Stimulated activated CD4-positive, alpha-beta T cell treated with anti-CD3 and anti-CD28 coated beads, Interleukin-12 subunit alpha, Interleukin-12 subunit beta, amount 100 ng/mL, for 4 hours (primary cell): ENCODE data around the gene MARVELD3.
"Not testable (repeated sequence)": the region's sequence is repeated elsewhere in the genome, so short reads cannot be mapped to it uniquely, and the experiment has no call there.

Experiments used
- DNase-seq: peaks from one replicate; pipeline ENCODE4 v3.0.0-alpha.2; 2020

MARVELD3 gene

GRCh38 chr16:71672803-71673581 lies 47.0 kb downstream of the MARVELD3 start:
- no peak for DNase-seq

DNA sequence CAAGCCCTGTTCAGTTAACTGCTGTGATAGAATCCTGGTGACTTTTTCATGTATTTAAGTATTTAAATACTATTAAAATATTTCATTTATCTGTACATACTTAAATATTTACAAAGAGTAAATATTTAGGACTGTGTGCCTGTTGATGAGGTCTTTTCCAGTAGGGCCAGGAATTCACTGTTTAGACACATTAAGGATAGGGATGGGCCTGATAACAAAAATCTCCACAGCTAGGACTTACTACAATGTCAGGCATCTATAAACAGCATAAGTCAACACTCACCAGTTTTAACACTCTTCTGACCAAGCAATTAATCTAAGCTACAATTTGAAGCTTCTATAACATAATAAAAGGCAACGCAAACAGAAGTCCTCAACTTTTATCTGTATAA lies 47.6 kb downstream of the MARVELD3 start:
- DNase-seq: no peak

GRCh38 chr16:71674229-71674628 lies 48.2 kb downstream of the MARVELD3 start:
- no peak for DNase-seq

DNA sequence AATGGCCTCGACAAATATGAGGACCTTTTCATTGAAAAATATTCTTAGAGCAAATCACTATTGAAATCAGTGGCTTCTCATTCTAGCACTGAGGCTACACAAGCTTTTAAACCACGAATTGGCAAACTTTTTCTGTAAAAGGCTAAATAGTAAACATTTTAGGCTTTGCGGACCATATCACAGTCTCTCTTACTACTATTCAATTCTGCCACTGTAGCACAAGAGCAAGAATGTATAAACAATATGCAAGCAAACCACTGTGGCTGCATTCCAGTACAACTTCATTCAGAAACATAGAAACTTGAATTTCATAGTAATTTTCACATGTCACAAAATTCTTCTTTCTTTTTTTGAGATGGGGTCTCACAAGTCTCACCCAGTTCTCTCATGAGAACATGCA lies 49.4 kb downstream of the MARVELD3 start:
- DNase-seq: no peak

DNA sequence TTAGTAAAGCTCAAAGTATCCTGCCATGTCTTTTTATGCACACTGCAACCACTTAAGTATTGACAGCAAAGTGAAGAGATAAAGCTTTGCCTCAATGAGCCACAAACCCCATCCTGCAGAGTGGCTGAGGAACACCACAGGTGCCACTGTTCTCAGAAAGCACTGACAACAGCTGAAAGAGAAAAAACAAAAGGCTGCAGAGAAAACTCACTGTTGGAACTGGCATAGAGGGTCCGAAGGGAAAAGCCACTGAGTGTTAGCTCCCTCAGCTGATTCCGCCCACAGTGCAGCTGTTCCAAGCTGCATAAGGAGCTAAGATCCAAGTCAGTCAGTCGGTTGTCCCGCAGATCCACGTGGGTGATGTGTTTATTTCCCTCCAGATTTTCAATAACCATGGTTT lies 50.3 kb downstream of the MARVELD3 start:
- no peak for DNase-seq

GRCh38 chr16:71681360-71681759 lies 55.4 kb downstream of the MARVELD3 start:
- no peak for DNase-seq

GRCh38 chr16:71684280-71684679 lies 58.3 kb downstream of the MARVELD3 start:
- DNase-seq: not testable (repeated sequence)
